ENCODE results near the gene PDZD8.
"Not testable (repeated sequence)": the region's sequence is repeated elsewhere in the genome, so short reads cannot be mapped to it uniquely, and the experiment has no call there.

Gene PDZD8

GRCh38 chr10:117320050-117320665 is 55.1 kb downstream of the PDZD8 start:
- Histone ChIP-seq H3K4me3 (ENCODE audit: low read length) (no peak overlapping the region), H3K27me3 (ENCODE audit: control insufficient read depth, insufficient read depth, low read length) (no peaks in the 10 kb centered on the region), H3K36me3 (ENCODE audit: control insufficient read depth, insufficient read depth, low read length) (no peaks in the 10 kb centered on the region), H3K9me3 (ENCODE audit: control insufficient read depth, insufficient read depth, low read length) (no peaks in the 10 kb centered on the region; the same call in 1 of the 2 replicates), H3K4me1 (ENCODE audit: control insufficient read depth, insufficient read depth, low read length) (peaks cover 1% of the 10 kb centered on the region; the same call in 1 of the 2 replicates), H3K27ac (ENCODE audit: low read length) (no peak overlapping the region)
- no peak for DNase-seq (ENCODE audit: low read depth, low spot score)
- no CpG with 5 or more reads among the region's 1 CpG for WGBS (ENCODE audit: insufficient coverage, insufficient read length)

- no peak for DNase-seq (ENCODE audit: low read depth, low spot score)
- H3K9me3 ChIP-seq (ENCODE audit: control insufficient read depth, insufficient read depth, low read length), result no peaks in the 10 kb centered on the region
- no peak overlapping the region for H3K27ac ChIP-seq (ENCODE audit: low read length)
- H3K4me3 ChIP-seq (ENCODE audit: low read length), result no peak overlapping the region
- H3K36me3 ChIP-seq (ENCODE audit: control insufficient read depth, insufficient read depth, low read length), result no peaks in the 10 kb centered on the region
- no peaks in the 10 kb centered on the region for H3K27me3 ChIP-seq (ENCODE audit: control insufficient read depth, insufficient read depth, low read length)
- H3K4me1 ChIP-seq (ENCODE audit: control insufficient read depth, insufficient read depth, low read length), result peaks cover 1% of the 10 kb centered on the region; the same call in 1 of the 2 replicates
Observed at GRCh38 chr10:117318909-117319308, 56.3 kb downstream of the PDZD8 start.

- Histone ChIP-seq H3K27me3 (ENCODE audit: control insufficient read depth, insufficient read depth, low read length) (no peaks in the 10 kb centered on the region), H3K27ac (ENCODE audit: low read length) (no peak overlapping the region), H3K9me3 (ENCODE audit: control insufficient read depth, insufficient read depth, low read length) (no peaks in the 10 kb centered on the region), H3K4me1 (ENCODE audit: control insufficient read depth, insufficient read depth, low read length) (no peaks in the 10 kb centered on the region), H3K36me3 (ENCODE audit: control insufficient read depth, insufficient read depth, low read length) (no peaks in the 10 kb centered on the region), H3K4me3 (ENCODE audit: low read length) (no peak overlapping the region)
- no CpG with 5 or more reads among the region's 2 CpGs for WGBS (ENCODE audit: insufficient coverage, insufficient read length)
- DNase-seq (ENCODE audit: low read depth, low spot score), result no peak
Observed at GRCh38 chr10:117316701-117317100, 58.5 kb downstream of the PDZD8 start.

GRCh38 chr10:117313641-117314040 is 61.6 kb downstream of the PDZD8 start:
- Histone ChIP-seq H3K9me3 (ENCODE audit: control insufficient read depth, insufficient read depth, low read length) (no peaks in the 10 kb centered on the region), H3K27me3 (ENCODE audit: control insufficient read depth, insufficient read depth, low read length) (no peaks in the 10 kb centered on the region), H3K27ac (ENCODE audit: low read length) (no peak overlapping the region), H3K36me3 (ENCODE audit: control insufficient read depth, insufficient read depth, low read length) (no peaks in the 10 kb centered on the region), H3K4me1 (ENCODE audit: control insufficient read depth, insufficient read depth, low read length) (no peaks in the 10 kb centered on the region), H3K4me3 (ENCODE audit: low read length) (no peak overlapping the region)
- WGBS (ENCODE audit: insufficient coverage, insufficient read length), result no CpG with 5 or more reads among the region's 1 CpG
- no peak for DNase-seq (ENCODE audit: low read depth, low spot score)

GRCh38 chr10:117312430-117312829 is 62.8 kb downstream of the PDZD8 start:
- no peak for DNase-seq (ENCODE audit: low read depth, low spot score)
- WGBS (ENCODE audit: insufficient coverage, insufficient read length), result no CpG with 5 or more reads among the region's 4 CpGs
- Histone ChIP-seq H3K9me3 (ENCODE audit: control insufficient read depth, insufficient read depth, low read length) (no peaks in the 10 kb centered on the region), H3K27me3 (ENCODE audit: control insufficient read depth, insufficient read depth, low read length) (no peaks in the 10 kb centered on the region), H3K4me3 (ENCODE audit: low read length) (no peak overlapping the region), H3K27ac (ENCODE audit: low read length) (no peak overlapping the region), H3K36me3 (ENCODE audit: control insufficient read depth, insufficient read depth, low read length) (no peaks in the 10 kb centered on the region), H3K4me1 (ENCODE audit: control insufficient read depth, insufficient read depth, low read length) (no peaks in the 10 kb centered on the region)

- no peaks in the 10 kb centered on the region for H3K36me3 ChIP-seq (ENCODE audit: control insufficient read depth, insufficient read depth, low read length)
- WGBS (ENCODE audit: insufficient coverage, insufficient read length), result no CpG with 5 or more reads among the region's 5 CpGs
- H3K4me3 ChIP-seq (ENCODE audit: low read length), result no peak overlapping the region
Observed at GRCh38 chr10:117311261-117311660, 64.0 kb downstream of the PDZD8 start.

GRCh38 chr10:117306674-117307073 is 68.6 kb downstream of the PDZD8 start:
- Histone ChIP-seq H3K27ac (ENCODE audit: low read length) (no peak overlapping the region), H3K36me3 (ENCODE audit: control insufficient read depth, insufficient read depth, low read length) (no peaks in the 10 kb centered on the region), H3K27me3 (ENCODE audit: control insufficient read depth, insufficient read depth, low read length) (no peaks in the 10 kb centered on the region), H3K4me1 (ENCODE audit: control insufficient read depth, insufficient read depth, low read length) (no peaks in the 10 kb centered on the region), H3K4me3 (ENCODE audit: low read length) (no peak overlapping the region), H3K9me3 (ENCODE audit: control insufficient read depth, insufficient read depth, low read length) (0 out of 2 replicates have a peak, but pooled peaks cover 1% of the 10 kb centered on the region)
- DNase-seq (ENCODE audit: low read depth, low spot score), result no peak

More at GRCh38 chr10:117311261-117311660, 64.0 kb downstream of the PDZD8 start:
- no peak overlapping the region for H3K27ac ChIP-seq (ENCODE audit: low read length)
- DNase-seq (ENCODE audit: low read depth, low spot score), result no peak
- no peaks in the 10 kb centered on the region for H3K27me3 ChIP-seq (ENCODE audit: control insufficient read depth, insufficient read depth, low read length)
- H3K9me3 ChIP-seq (ENCODE audit: control insufficient read depth, insufficient read depth, low read length), result no peaks in the 10 kb centered on the region
- H3K4me1 ChIP-seq (ENCODE audit: control insufficient read depth, insufficient read depth, low read length), result no peaks in the 10 kb centered on the region

- H3K36me3 ChIP-seq (ENCODE audit: control insufficient read depth, insufficient read depth, low read length); H3K27me3 ChIP-seq (ENCODE audit: control insufficient read depth, insufficient read depth, low read length); H3K4me1 ChIP-seq (ENCODE audit: control insufficient read depth, insufficient read depth, low read length); H3K9me3 ChIP-seq (ENCODE audit: control insufficient read depth, insufficient read depth, low read length); DNase-seq (ENCODE audit: low read depth, low spot score); H3K4me3 ChIP-seq (ENCODE audit: low read length); H3K27ac ChIP-seq (ENCODE audit: low read length): not testable (repeated sequence)
- no CpG with 5 or more reads among the region's 3 CpGs for WGBS (ENCODE audit: insufficient coverage, insufficient read length)
Observed at GRCh38 chr10:117303451-117303850, 71.8 kb downstream of the PDZD8 start.

- Histone ChIP-seq H3K4me3 (ENCODE audit: low read length) (no peak overlapping the region), H3K27me3 (ENCODE audit: control insufficient read depth, insufficient read depth, low read length) (no peaks in the 10 kb centered on the region), H3K27ac (ENCODE audit: low read length) (no peak overlapping the region), H3K9me3 (ENCODE audit: control insufficient read depth, insufficient read depth, low read length) (0 out of 2 replicates have a peak, but pooled peaks cover 1% of the 10 kb centered on the region), H3K36me3 (ENCODE audit: control insufficient read depth, insufficient read depth, low read length) (no peaks in the 10 kb centered on the region), H3K4me1 (ENCODE audit: control insufficient read depth, insufficient read depth, low read length) (no peaks in the 10 kb centered on the region)
- DNase-seq (ENCODE audit: low read depth, low spot score), result no peak
- WGBS (ENCODE audit: insufficient coverage, insufficient read length), result no CpG with 5 or more reads among the region's 1 CpG
Observed at GRCh38 chr10:117300671-117301070, 74.6 kb downstream of the PDZD8 start.

- H3K27ac ChIP-seq (ENCODE audit: low read length), result no peak overlapping the region
- no peaks in the 10 kb centered on the region for H3K27me3 ChIP-seq (ENCODE audit: control insufficient read depth, insufficient read depth, low read length)
- H3K36me3 ChIP-seq (ENCODE audit: control insufficient read depth, insufficient read depth, low read length), result no peaks in the 10 kb centered on the region
- H3K4me3 ChIP-seq (ENCODE audit: low read length), result no peak overlapping the region
- H3K4me1 ChIP-seq (ENCODE audit: control insufficient read depth, insufficient read depth, low read length), result no peaks in the 10 kb centered on the region
- H3K9me3 ChIP-seq (ENCODE audit: control insufficient read depth, insufficient read depth, low read length), result 0 out of 2 replicates have a peak, but pooled peaks cover 1% of the 10 kb centered on the region
- DNase-seq (ENCODE audit: low read depth, low spot score), result no peak
Observed at GRCh38 chr10:117299435-117299834, 75.8 kb downstream of the PDZD8 start.

GRCh38 chr10:117298219-117298618 is 77.0 kb downstream of the PDZD8 start:
- no CpG with 5 or more reads among the region's 1 CpG for WGBS (ENCODE audit: insufficient coverage, insufficient read length)
- Histone ChIP-seq H3K9me3 (ENCODE audit: control insufficient read depth, insufficient read depth, low read length) (no peaks in the 10 kb centered on the region), H3K27ac (ENCODE audit: low read length) (no peak overlapping the region), H3K4me1 (ENCODE audit: control insufficient read depth, insufficient read depth, low read length) (no peaks in the 10 kb centered on the region), H3K4me3 (ENCODE audit: low read length) (no peak overlapping the region), H3K27me3 (ENCODE audit: control insufficient read depth, insufficient read depth, low read length) (no peaks in the 10 kb centered on the region), H3K36me3 (ENCODE audit: control insufficient read depth, insufficient read depth, low read length) (no peaks in the 10 kb centered on the region)
- no peak for DNase-seq (ENCODE audit: low read depth, low spot score)

Measured in iPS DF 6.9 (cell line).